HG02571 (cell line): ENCODE measurements around the gene ZNF638.
"Not testable (repeated sequence)": the region's sequence is repeated elsewhere in the genome, so short reads cannot be mapped to it uniquely, and the experiment has no call there.

Source experiments
- ATAC-seq: cut with Tn5 transposase; IDR thresholded peaks from one replicate; pipeline ENCODE4 v1.9.1; 2021; ENCODE audit warnings: mild to moderate bottlenecking, moderate library complexity; ENCODE audit not compliant: unreplicated experiment

The ZNF638 gene

GRCh38 chr2:71331331-71331580 is 326 bp upstream of the ZNF638 start:
- ATAC-seq = not testable (repeated sequence)

GRCh38 chr2:71332435-71332796 is 834 bp downstream of the ZNF638 start:
- ATAC-seq = no peak

GRCh38 chr2:71333619-71334018 is 2.0 kb downstream of the ZNF638 start:
- no peak for ATAC-seq

GRCh38 chr2:71336384-71336783 is 4.8 kb downstream of the ZNF638 start:
- no peak for ATAC-seq

GRCh38 chr2:71336802-71337201 is 5.2 kb downstream of the ZNF638 start:
- ATAC-seq = no peak

- no peak for ATAC-seq
Measured at GRCh38 chr2:71337776-71338175, 6.2 kb downstream of the ZNF638 start.

- no peak for ATAC-seq
Measured at GRCh38 chr2:71339685-71340084, 8.1 kb downstream of the ZNF638 start.

- no peak for ATAC-seq
Measured at GRCh38 chr2:71340176-71340575, 8.6 kb downstream of the ZNF638 start.

- ATAC-seq = no peak
Measured at GRCh38 chr2:71341645-71342044, 10.1 kb downstream of the ZNF638 start.

GRCh38 chr2:71346065-71346464 is 14.5 kb downstream of the ZNF638 start:
- ATAC-seq = no peak

GRCh38 chr2:71347517-71347916 is 15.9 kb downstream of the ZNF638 start:
- ATAC-seq = no peak

GRCh38 chr2:71348302-71348701 is 16.7 kb downstream of the ZNF638 start:
- no peak for ATAC-seq

- peak; percentile 51 for ATAC-seq
Measured at GRCh38 chr2:71353248-71353647, 21.7 kb downstream of the ZNF638 start.

- no peak for ATAC-seq
Measured at GRCh38 chr2:71358931-71359671, 27.5 kb downstream of the ZNF638 start.

- no peak for ATAC-seq
Measured at GRCh38 chr2:71360434-71360975, 28.9 kb downstream of the ZNF638 start.

GRCh38 chr2:71361631-71362030 is 30.0 kb downstream of the ZNF638 start:
- no peak for ATAC-seq

- ATAC-seq = no peak
Measured at GRCh38 chr2:71362447-71362846, 30.9 kb downstream of the ZNF638 start.

- ATAC-seq = no peak
Measured at GRCh38 chr2:71370015-71370414, 38.4 kb downstream of the ZNF638 start.

GRCh38 chr2:71372042-71372441 is 40.5 kb downstream of the ZNF638 start:
- no peak for ATAC-seq

GRCh38 chr2:71379086-71379485 is 47.5 kb downstream of the ZNF638 start:
- ATAC-seq = no peak

GRCh38 chr2:71380665-71381064 is 49.1 kb downstream of the ZNF638 start:
- ATAC-seq = no peak

- ATAC-seq = no peak
Measured at GRCh38 chr2:71385012-71385411, 53.4 kb downstream of the ZNF638 start.

GRCh38 chr2:71388214-71388613 is 56.6 kb downstream of the ZNF638 start:
- no peak for ATAC-seq
